ENCODE results near the gene TMEM183A.

TMEM183A gene

DNA sequence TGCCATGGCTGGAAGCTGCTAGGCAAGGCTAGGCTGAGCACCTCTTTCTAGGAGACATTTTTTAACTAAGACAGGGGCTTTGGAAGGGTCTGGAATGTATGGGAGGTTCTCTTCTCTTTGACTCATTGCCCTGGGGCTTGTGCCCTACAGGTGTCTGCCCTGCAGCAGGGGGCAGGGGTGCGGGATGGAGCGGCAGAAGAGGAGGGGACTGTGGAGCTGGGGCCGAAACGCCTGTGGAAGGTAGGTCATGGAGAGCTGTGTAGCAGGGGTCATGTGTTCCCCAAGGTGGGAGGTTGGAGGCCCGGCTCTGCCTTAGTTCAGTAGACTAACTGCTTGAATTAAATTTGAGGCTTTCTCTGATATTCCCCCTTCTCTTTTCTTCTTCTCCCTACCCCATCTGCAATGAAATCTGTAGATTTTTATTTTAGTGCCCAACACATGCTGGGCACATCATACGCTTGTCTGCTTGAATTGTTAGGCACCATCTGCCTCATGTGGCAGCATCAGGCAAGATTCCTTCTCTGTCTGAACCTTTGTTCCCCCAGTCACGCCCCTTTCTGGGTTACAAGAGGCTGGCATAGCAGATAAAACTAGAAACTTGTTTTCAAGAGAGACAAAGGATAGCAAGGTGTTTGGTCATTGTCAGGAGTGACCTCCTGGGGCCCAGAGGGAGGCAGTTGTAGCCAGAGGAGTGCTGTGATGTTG lies 37.5 kb downstream of the TMEM183A start:
- Histone ChIP-seq H3F3A (ENCODE audit: insufficient read depth) (no peaks in the 10 kb centered on the region), H3K79me2 (ENCODE audit: insufficient read depth, low read length) (no peaks in the 10 kb centered on the region), H3K4me3 (ENCODE audit: insufficient read depth, low read length, poor library complexity, severe bottlenecking) (no peak overlapping the region), H3K36me3 (ENCODE audit: low read length) (no peaks in the 10 kb centered on the region), H3K4me2 (ENCODE audit: low read depth, low read length, poor library complexity, severe bottlenecking) (no peak overlapping the region), H3K9me2 (replicated peaks; ENCODE audit: insufficient read depth, low read length) (no peaks in the 10 kb centered on the region), H4K20me1 (ENCODE audit: low read depth, low read length) (no peaks in the 10 kb centered on the region), H2AFZ (ENCODE audit: low read depth, low read length, severe bottlenecking) (no peak overlapping the region), H3K27me3 (ENCODE audit: low read length) (no peaks in the 10 kb centered on the region), H3K27ac (ENCODE audit: low read depth, low read length) (no peak overlapping the region), H3K9ac (ENCODE audit: low read length) (no peak overlapping the region), H3K9me3 (ENCODE audit: insufficient read depth, low read length) (no peaks in the 10 kb centered on the region)
- TF ChIP-seq, protein P1, sequence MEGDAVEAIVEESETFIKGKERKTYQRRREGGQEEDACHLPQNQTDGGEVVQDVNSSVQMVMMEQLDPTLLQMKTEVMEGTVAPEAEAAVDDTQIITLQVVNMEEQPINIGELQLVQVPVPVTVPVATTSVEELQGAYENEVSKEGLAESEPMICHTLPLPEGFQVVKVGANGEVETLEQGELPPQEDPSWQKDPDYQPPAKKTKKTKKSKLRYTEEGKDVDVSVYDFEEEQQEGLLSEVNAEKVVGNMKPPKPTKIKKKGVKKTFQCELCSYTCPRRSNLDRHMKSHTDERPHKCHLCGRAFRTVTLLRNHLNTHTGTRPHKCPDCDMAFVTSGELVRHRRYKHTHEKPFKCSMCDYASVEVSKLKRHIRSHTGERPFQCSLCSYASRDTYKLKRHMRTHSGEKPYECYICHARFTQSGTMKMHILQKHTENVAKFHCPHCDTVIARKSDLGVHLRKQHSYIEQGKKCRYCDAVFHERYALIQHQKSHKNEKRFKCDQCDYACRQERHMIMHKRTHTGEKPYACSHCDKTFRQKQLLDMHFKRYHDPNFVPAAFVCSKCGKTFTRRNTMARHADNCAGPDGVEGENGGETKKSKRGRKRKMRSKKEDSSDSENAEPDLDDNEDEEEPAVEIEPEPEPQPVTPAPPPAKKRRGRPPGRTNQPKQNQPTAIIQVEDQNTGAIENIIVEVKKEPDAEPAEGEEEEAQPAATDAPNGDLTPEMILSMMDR (IDR thresholded peaks at IDR 0.05; ENCODE audit: insufficient read depth, low read length, poor library complexity, severe bottlenecking), result no peak
- no peak for TF ChIP-seq EZH2phosphoT487 (conservative IDR thresholded peaks at IDR 0.05; ENCODE audit: low read length)

DNA sequence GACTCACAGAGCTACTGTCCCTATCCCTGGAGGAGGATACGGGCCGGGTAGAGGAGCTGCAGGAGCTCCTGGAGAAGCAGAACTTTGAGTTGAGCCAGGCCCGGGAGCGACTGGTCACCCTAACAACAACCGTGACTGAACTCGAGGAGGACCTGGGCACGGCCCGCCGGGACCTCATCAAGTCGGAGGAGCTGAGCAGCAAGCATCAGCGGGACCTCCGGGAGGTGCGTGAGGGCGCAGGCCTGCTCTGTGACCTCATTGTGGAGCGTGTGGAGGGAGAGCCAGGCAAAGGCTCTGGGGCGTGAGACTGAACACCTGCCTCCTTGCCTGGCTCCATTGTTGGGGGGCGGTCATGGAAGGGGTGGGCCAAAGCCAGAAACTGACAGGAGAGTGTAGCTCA lies 38.2 kb downstream of the TMEM183A start:
- Histone ChIP-seq H3F3A (ENCODE audit: insufficient read depth) (no peaks in the 10 kb centered on the region), H3K9me3 (ENCODE audit: insufficient read depth, low read length) (no peaks in the 10 kb centered on the region), H3K27ac (ENCODE audit: low read depth, low read length) (no peak overlapping the region), H3K36me3 (ENCODE audit: low read length) (no peaks in the 10 kb centered on the region), H4K20me1 (ENCODE audit: low read depth, low read length) (no peaks in the 10 kb centered on the region), H3K4me3 (ENCODE audit: insufficient read depth, low read length, poor library complexity, severe bottlenecking) (no peak overlapping the region), H3K9me2 (replicated peaks; ENCODE audit: insufficient read depth, low read length) (no peaks in the 10 kb centered on the region), H2AFZ (ENCODE audit: low read depth, low read length, severe bottlenecking) (no peak overlapping the region), H3K79me2 (ENCODE audit: insufficient read depth, low read length) (no peaks in the 10 kb centered on the region), H3K9ac (ENCODE audit: low read length) (no peak overlapping the region), H3K27me3 (ENCODE audit: low read length) (no peaks in the 10 kb centered on the region), H3K4me2 (ENCODE audit: low read depth, low read length, poor library complexity, severe bottlenecking) (no peak overlapping the region)
- TF ChIP-seq, protein P1 (IDR thresholded peaks at IDR 0.05; ENCODE audit: insufficient read depth, low read length, poor library complexity, severe bottlenecking), result no peak
- no peak for TF ChIP-seq EZH2phosphoT487 (conservative IDR thresholded peaks at IDR 0.05; ENCODE audit: low read length)

DNA sequence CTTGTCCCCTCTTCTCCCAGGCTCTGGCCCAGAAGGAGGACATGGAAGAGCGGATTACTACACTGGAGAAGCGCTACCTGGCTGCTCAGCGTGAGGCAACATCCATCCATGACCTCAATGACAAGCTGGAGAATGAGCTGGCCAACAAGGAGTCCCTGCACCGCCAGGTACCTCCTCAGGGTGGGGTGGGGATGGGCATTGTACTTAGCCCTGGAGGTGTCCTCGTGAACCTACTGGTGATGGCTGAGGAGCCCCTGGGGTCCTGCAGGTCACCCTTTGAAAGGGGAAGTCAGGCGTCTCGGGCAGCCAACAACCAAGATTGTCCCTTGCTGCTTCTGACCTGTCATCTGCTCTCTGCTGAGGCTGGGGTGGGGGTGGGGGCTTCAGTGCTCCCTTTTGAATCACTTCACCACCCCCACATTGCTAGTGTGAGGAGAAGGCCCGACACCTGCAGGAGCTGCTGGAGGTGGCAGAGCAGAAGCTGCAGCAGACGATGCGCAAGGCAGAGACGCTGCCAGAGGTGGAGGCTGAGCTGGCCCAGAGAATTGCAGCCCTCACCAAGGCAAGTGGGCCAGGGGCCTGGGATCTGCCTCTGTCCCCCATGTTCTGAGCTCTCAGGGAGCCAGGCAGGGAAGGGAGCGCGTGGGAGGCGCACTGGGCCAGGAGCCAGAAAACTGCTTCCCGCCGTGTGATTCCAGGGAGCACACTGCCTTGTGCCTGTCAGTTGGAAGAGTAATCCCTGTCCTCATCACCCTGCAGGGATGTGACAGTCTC lies 38.8 kb downstream of the TMEM183A start:
- Histone ChIP-seq H3F3A (ENCODE audit: insufficient read depth) (no peaks in the 10 kb centered on the region), H2AFZ (ENCODE audit: low read depth, low read length, severe bottlenecking) (no peak overlapping the region), H4K20me1 (ENCODE audit: low read depth, low read length) (no peaks in the 10 kb centered on the region)

More for the DNA sequence above, 38.8 kb downstream of the TMEM183A start:
- Histone ChIP-seq H3K36me3 (ENCODE audit: low read length) (no peaks in the 10 kb centered on the region), H3K79me2 (ENCODE audit: insufficient read depth, low read length) (no peaks in the 10 kb centered on the region), H3K4me3 (ENCODE audit: insufficient read depth, low read length, poor library complexity, severe bottlenecking) (no peak overlapping the region), H3K27me3 (ENCODE audit: low read length) (no peaks in the 10 kb centered on the region), H3K9me2 (replicated peaks; ENCODE audit: insufficient read depth, low read length) (no peaks in the 10 kb centered on the region), H3K9me3 (ENCODE audit: insufficient read depth, low read length) (no peaks in the 10 kb centered on the region), H3K9ac (ENCODE audit: low read length) (no peak overlapping the region), H3K27ac (ENCODE audit: low read depth, low read length) (no peak overlapping the region), H3K4me2 (ENCODE audit: low read depth, low read length, poor library complexity, severe bottlenecking) (no peak overlapping the region)
- TF ChIP-seq, protein P1 (IDR thresholded peaks at IDR 0.05; ENCODE audit: insufficient read depth, low read length, poor library complexity, severe bottlenecking), result no peak
